ENCODE data around the gene PCGF5. TPM values are rescaled to one million over a fixed set of nuclear protein-coding genes. Genes with fewer than 3 reads are reported as not detected.

PCGF5 gene
- polyA plus RNA-seq, 1 of the 3 experiments (the other 2 are of a cell fraction) = 14.5 TPM

Other genes with a start within 250 kb of the PCGF5 start
- gene HECTD2, start 189.7 kb downstream of the PCGF5 start, polyA plus RNA-seq (2012; rRNA removed) = 4.1 and 5.7 TPM in 2 replicates